ENCODE measurements around the gene ERG28. TPM values are rescaled to one million over a fixed set of nuclear protein-coding genes. Genes with fewer than 3 reads are reported as not detected.
"Not testable (repeated sequence)": the region's sequence is repeated elsewhere in the genome, so short reads cannot be mapped to it uniquely, and the experiment has no call there.

The ERG28 gene
- total RNA-seq, 2 donors from 2014 or later, result 5.3 to 7.1 TPM

- Histone ChIP-seq H3K27ac (peak overlapping the region; percentile 44 to 57), H3K4me1 (peaks cover 0 to 13% of the 10 kb centered on the region in 2 donors), H3K27me3 (no peaks in the 10 kb centered on the region), H3K9me3 (no peaks in the 10 kb centered on the region), H3K36me3 (peaks cover 15% of the 10 kb centered on the region), H3K4me3 (no peak overlapping the region)
- no peak for DNase-seq (ENCODE audit: low spot score)
- no peak for TF ChIP-seq CTCF (IDR thresholded peaks at IDR 0.05)
Observed at GRCh38 chr14:75702122-75702521, 41.4 kb upstream of the ERG28 start.

- Histone ChIP-seq H3K4me1 (peaks cover 0 to 13% of the 10 kb centered on the region in 2 donors), H3K27ac (no peak overlapping the region), H3K36me3 (peaks cover 15% of the 10 kb centered on the region), H3K27me3 (no peaks in the 10 kb centered on the region), H3K4me3 (no peak overlapping the region), H3K9me3 (peaks cover 0 to 2% of the 10 kb centered on the region in 2 donors)
- no peak for DNase-seq (ENCODE audit: low spot score)
- TF ChIP-seq CTCF (IDR thresholded peaks at IDR 0.05), result no peak
Observed at GRCh38 chr14:75700295-75700694, 39.6 kb upstream of the ERG28 start.

- peaks cover 0 to 13% of the 10 kb centered on the region in 2 donors for H3K4me1 ChIP-seq
- no peak overlapping the region for H3K27ac ChIP-seq
- no peaks in the 10 kb centered on the region for H3K27me3 ChIP-seq
- H3K4me3 ChIP-seq, result no peak overlapping the region
- H3K9me3 ChIP-seq, result peaks cover 0 to 7% of the 10 kb centered on the region in 2 donors
- no peak for DNase-seq (ENCODE audit: low spot score)
- TF ChIP-seq CTCF (IDR thresholded peaks at IDR 0.05), result no peak
- peaks cover 18% of the 10 kb centered on the region for H3K36me3 ChIP-seq
Observed at GRCh38 chr14:75699331-75699730, 38.7 kb upstream of the ERG28 start.

- Histone ChIP-seq H3K36me3 (peaks cover 18% of the 10 kb centered on the region), H3K9me3 (peaks cover 0 to 7% of the 10 kb centered on the region in 2 donors), H3K4me3 (no peak overlapping the region), H3K4me1 (peaks cover 0 to 10% of the 10 kb centered on the region in 2 donors), H3K27ac (no peak overlapping the region), H3K27me3 (no peaks in the 10 kb centered on the region)
- DNase-seq (ENCODE audit: low spot score), result no peak
- TF ChIP-seq CTCF (IDR thresholded peaks at IDR 0.05), result no peak
Observed at GRCh38 chr14:75697918-75698317, 37.2 kb upstream of the ERG28 start.

- TF ChIP-seq CTCF (IDR thresholded peaks at IDR 0.05), result no peak
- Histone ChIP-seq H3K4me3 (no peak overlapping the region), H3K36me3 (peaks cover 18% of the 10 kb centered on the region), H3K27ac (no peak overlapping the region), H3K9me3 (peaks cover 0 to 7% of the 10 kb centered on the region in 2 donors), H3K27me3 (no peaks in the 10 kb centered on the region), H3K4me1 (peaks cover 0 to 5% of the 10 kb centered on the region in 2 donors)
- no peak for DNase-seq (ENCODE audit: low spot score)
Observed at GRCh38 chr14:75697386-75697785, 36.7 kb upstream of the ERG28 start.

- H3K27me3 ChIP-seq; H3K9me3 ChIP-seq; H3K4me3 ChIP-seq; H3K27ac ChIP-seq; H3K4me1 ChIP-seq; DNase-seq (ENCODE audit: low spot score): not testable (repeated sequence)
- H3K36me3 ChIP-seq, result peaks cover 20% of the 10 kb centered on the region
Observed at GRCh38 chr14:75695025-75695424, 34.3 kb upstream of the ERG28 start.
